Fibroblast of the aortic adventitia (primary cell): ENCODE data around the gene PREX1. TPM values are rescaled to one million over a fixed set of nuclear protein-coding genes. Genes with fewer than 3 reads are reported as not detected.

Source experiments
- DNase-seq: peaks from one replicate; pipeline ENCODE4 v3.0.0-alpha.2; 2010; ENCODE audit warnings: low read depth
- H3K4me3 ChIP-seq: 2 replicates; pipeline ENCODE4 v1.5.1; 2011; ENCODE audit warnings: low read depth, mild to moderate bottlenecking, control low read depth, low read length, moderate library complexity
- CTCF ChIP-seq: IDR thresholded peaks from 2 replicates; pipeline ENCODE4 v1.5.1; 2011; ENCODE audit warnings: mild to moderate bottlenecking, low read length, control low read depth, inconsistent platforms; ENCODE audit not compliant: insufficient read depth
- total RNA-seq: library from RNA; depleted of rRNA; stranded (reverse); fragments of >200 nt; gene quantifications from 2 replicates; pipeline ENCODE4 v1.2.3, GENCODE V29; 2012; ENCODE audit warnings: low replicate concordance

Gene PREX1
- total RNA-seq, 1 donor = 13.0 TPM

DNA sequence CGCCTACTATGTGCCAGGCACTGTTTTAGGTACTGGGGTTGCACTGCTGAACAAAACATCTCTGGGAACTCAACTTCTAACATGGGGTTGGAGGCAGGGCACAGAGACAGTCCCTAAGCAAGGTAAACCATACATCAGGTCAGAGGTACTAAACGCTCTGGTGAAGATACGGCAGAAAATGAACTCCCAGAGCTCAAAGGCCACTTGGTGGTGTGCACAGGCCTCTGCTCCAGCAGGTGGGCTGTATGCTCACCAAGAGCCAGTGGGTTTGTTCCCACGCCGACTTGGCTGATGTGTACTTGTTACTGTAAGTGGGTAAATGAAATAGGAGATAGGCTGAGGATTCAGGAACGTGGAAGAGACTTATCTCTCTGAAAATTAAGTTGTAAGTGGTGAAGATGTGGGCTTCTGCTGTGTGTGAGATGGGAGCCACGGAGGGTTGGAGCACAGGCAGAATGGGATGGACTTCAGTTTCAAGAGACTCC lies 133.4 kb downstream of the PREX1 start:
- no peak for DNase-seq
- no peak overlapping the region for H3K4me3 ChIP-seq
- TF ChIP-seq CTCF = no peak

DNA sequence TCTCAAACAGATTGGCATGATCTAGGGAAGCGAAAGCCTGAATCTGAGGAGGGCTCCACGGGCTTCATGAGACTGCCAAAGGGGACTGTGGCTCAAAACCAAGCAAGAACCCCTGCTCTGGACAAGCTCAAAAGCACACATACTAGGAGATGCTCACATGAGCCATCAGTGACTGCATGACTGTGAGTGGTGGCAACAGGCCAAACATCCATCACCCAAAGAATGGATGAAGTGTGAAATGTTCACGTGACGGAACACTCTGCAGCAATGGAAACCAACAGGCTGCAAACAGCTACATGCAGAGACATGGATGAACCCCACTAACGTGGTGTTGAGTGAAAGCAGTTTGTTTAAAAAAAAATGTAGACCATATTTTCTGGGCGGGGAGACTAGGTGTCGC lies 136.3 kb downstream of the PREX1 start:
- H3K4me3 ChIP-seq = no peak overlapping the region
- DNase-seq = no peak
- TF ChIP-seq CTCF = no peak

- no peak overlapping the region for H3K4me3 ChIP-seq
- DNase-seq = no peak
- no peak for TF ChIP-seq CTCF
These were observed 136.9 kb downstream of the PREX1 start for GRCh38 chr20:48690888-48691287.

DNA sequence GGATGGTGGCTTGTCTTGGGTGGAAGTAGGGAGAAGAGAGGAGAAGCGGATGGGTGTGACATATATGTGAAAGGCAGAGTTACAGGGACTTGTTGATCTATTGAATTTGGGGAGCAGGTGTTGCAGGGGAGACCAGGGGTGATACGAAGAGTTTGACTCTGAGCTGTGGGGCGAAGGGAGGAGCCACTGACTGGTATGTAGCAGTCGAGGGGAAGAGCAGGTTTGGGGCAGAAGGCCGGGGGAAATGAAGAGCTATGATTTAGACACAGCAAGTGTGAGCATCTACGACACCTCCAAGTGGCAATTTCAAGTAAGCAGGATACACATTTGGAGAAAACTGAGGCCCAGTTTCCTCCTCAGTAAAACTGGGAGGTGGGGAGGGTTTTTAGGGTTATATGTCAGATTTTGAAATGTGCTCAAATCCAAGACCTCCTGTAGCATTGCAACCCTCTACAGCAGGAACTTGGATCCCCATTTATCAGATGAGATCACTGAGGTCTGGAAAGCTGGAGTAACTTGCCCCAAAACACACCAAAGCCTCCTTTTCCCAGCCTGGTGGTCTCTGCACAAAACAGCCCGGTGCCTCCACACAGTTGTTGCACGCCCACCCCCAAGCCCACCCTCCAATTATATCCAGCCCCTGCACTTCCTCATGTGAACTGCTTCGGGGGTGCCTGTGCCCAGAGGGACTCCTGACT lies 137.8 kb downstream of the PREX1 start:
- H3K4me3 ChIP-seq = no peak overlapping the region
- DNase-seq = no peak
- no peak for TF ChIP-seq CTCF

GRCh38 chr20:48689388-48689787 lies 138.4 kb downstream of the PREX1 start:
- no peak overlapping the region for H3K4me3 ChIP-seq
- TF ChIP-seq CTCF = no peak
- DNase-seq = no peak

- DNase-seq = no peak
- no peak for TF ChIP-seq CTCF
- H3K4me3 ChIP-seq = no peak overlapping the region
These were observed 139.2 kb downstream of the PREX1 start for GRCh38 chr20:48688579-48688978.
